ENCODE results near the gene TEX30.

TEX30 gene

GRCh38 chr13:102807699-102808098 lies 34.1 kb upstream of the TEX30 start:
- Histone ChIP-seq H4K20me1 (no peaks in the 10 kb centered on the region), H3K27me3 (no peaks in the 10 kb centered on the region), H3K27ac (no peak overlapping the region), H3K4me2 (no peak overlapping the region), H3K4me3 (no peak overlapping the region), H3K9me3 (replicated peaks in 1 of 11) (peaks cover 8 to 24% (median 20%) of the 10 kb centered on the region in 11 experiments; a peak in 16 of 22 replicates), H3K9ac (no peak overlapping the region), H3K36me3 (peaks cover 0 to 7% (median 0%) of the 10 kb centered on the region in 11 experiments; a peak in 8 of 22 replicates), H3K4me1 (no peaks in the 10 kb centered on the region; a peak in 1 of 20 replicates)
- TF ChIP-seq Cebpa-rat (IDR thresholded peaks at IDR 0.05), result no peak

GRCh38 chr13:102805680-102806079 lies 32.1 kb upstream of the TEX30 start:
- no peak overlapping the region for H3K4me3 ChIP-seq
- H3K27me3 ChIP-seq, result peaks cover 0 to 12% (median 5%) of the 10 kb centered on the region in 11 experiments; a peak in 20 of 22 replicates
- H3K27ac ChIP-seq, result no peak overlapping the region
- peaks cover 0 to 7% (median 0%) of the 10 kb centered on the region in 10 experiments; a peak in 2 of 20 replicates for H3K4me1 ChIP-seq
- no peak overlapping the region for H3K9ac ChIP-seq
- no peak overlapping the region for H3K4me2 ChIP-seq
- no peak for TF ChIP-seq Cebpa-rat (IDR thresholded peaks at IDR 0.05)
- peaks cover 2 to 16% (median 10%) of the 10 kb centered on the region in 11 experiments; a peak in 19 of 22 replicates for H3K9me3 ChIP-seq (replicated peaks in 1 of 11)
- H3K36me3 ChIP-seq, result peaks cover 0 to 2% (median 0%) of the 10 kb centered on the region in 11 experiments; a peak in 6 of 22 replicates
- no peaks in the 10 kb centered on the region for H4K20me1 ChIP-seq

- peak overlapping the region; percentile 22 to 74 (median 66); a peak in 21 of 22 replicates for H3K27ac ChIP-seq
- peak overlapping the region; percentile 60 to 74 (median 67) for H3K4me3 ChIP-seq
- peaks cover 27 to 51% (median 43%) of the 10 kb centered on the region in 11 experiments for H3K27me3 ChIP-seq
- H3K9ac ChIP-seq, result peak overlapping the region; percentile 67 to 83 (median 78)
- TF ChIP-seq Cebpa-rat (IDR thresholded peaks at IDR 0.05), result no peak
- H3K4me2 ChIP-seq, result peak overlapping the region; percentile 76 to 87 (median 83)
- H3K9me3 ChIP-seq (replicated peaks in 1 of 11), result peaks cover 24 to 32% (median 25%) of the 10 kb centered on the region in 11 experiments
- H3K36me3 ChIP-seq, result no peaks in the 10 kb centered on the region
- H3K4me1 ChIP-seq, result peaks cover 0 to 9% (median 0%) of the 10 kb centered on the region in 10 experiments; a peak in 4 of 20 replicates
- H4K20me1 ChIP-seq, result no peaks in the 10 kb centered on the region
Observed at GRCh38 chr13:102800145-102801041, 26.8 kb upstream of the TEX30 start.

- Histone ChIP-seq H3K9me3 (replicated peaks in 1 of 11) (peaks cover 24 to 29% (median 25%) of the 10 kb centered on the region in 11 experiments), H3K4me2 (peak overlapping the region; percentile 76 to 87 (median 83)), H3K9ac (peak overlapping the region; percentile 67 to 83 (median 78); a peak in 21 of 22 replicates), H3K4me1 (peaks cover 0 to 9% (median 0%) of the 10 kb centered on the region in 10 experiments; a peak in 4 of 20 replicates), H3K27me3 (peaks cover 27 to 51% (median 43%) of the 10 kb centered on the region in 11 experiments), H3K36me3 (no peaks in the 10 kb centered on the region), H3K4me3 (peak overlapping the region; percentile 60 to 74 (median 67)), H4K20me1 (no peaks in the 10 kb centered on the region), H3K27ac (peak overlapping the region in 10 of 11 experiments; percentile 52 to 74 (median 64); a peak in 21 of 22 replicates)
- no peak for TF ChIP-seq Cebpa-rat (IDR thresholded peaks at IDR 0.05)
Observed at GRCh38 chr13:102799426-102800144, 26.0 kb upstream of the TEX30 start.

- H3K4me1 ChIP-seq, result peaks cover 0 to 9% (median 0%) of the 10 kb centered on the region in 10 experiments; a peak in 4 of 20 replicates
- H4K20me1 ChIP-seq, result no peaks in the 10 kb centered on the region
- H3K27ac ChIP-seq, result peak within 1 kb of the TSS in 10 of 11 experiments; percentile 52 to 74 (median 64); a peak in 21 of 22 replicates
- TF ChIP-seq Cebpa-rat (IDR thresholded peaks at IDR 0.05), result no peak
- H3K9ac ChIP-seq, result peak within 1 kb of the TSS; percentile 67 to 83 (median 78); a peak in 21 of 22 replicates
- H3K36me3 ChIP-seq, result no peaks in the 10 kb centered on the region
- peak within 1 kb of the TSS; percentile 76 to 87 (median 83) for H3K4me2 ChIP-seq
- peaks cover 24 to 29% (median 25%) of the 10 kb centered on the region in 11 experiments for H3K9me3 ChIP-seq (replicated peaks in 1 of 11)
- H3K27me3 ChIP-seq, result peaks cover 27 to 51% (median 43%) of the 10 kb centered on the region in 11 experiments
- H3K4me3 ChIP-seq, result peak within 1 kb of the TSS; percentile 60 to 74 (median 67)
Observed at GRCh38 chr13:102798581-102799425, 25.2 kb upstream of the TEX30 start, which contains the start of the genes BIVM and POGLUT2. TSS of gene BIVM (plus strand) at chr13:102799119. CDS start at chr13:102807268, 8,149 bp downstream. TSS of gene POGLUT2 (minus strand) at chr13:102798976. CDS start at chr13:102798670, 306 bp downstream.

- no peak for TF ChIP-seq Cebpa-rat (IDR thresholded peaks at IDR 0.05)
- Histone ChIP-seq H4K20me1 (no peaks in the 10 kb centered on the region), H3K27me3 (peaks cover 7 to 22% (median 16%) of the 10 kb centered on the region in 11 experiments), H3K4me2 (no peak overlapping the region), H3K4me1 (no peaks in the 10 kb centered on the region), H3K27ac (no peak overlapping the region), H3K4me3 (no peak overlapping the region), H3K36me3 (no peaks in the 10 kb centered on the region), H3K9me3 (replicated peaks in 1 of 11) (peaks cover 4 to 8% (median 5%) of the 10 kb centered on the region in 11 experiments; a peak in 18 of 22 replicates), H3K9ac (no peak overlapping the region)
Observed at GRCh38 chr13:102793611-102794355, 20.2 kb upstream of the TEX30 start.

GRCh38 chr13:102792396-102792795 lies 18.8 kb upstream of the TEX30 start:
- H4K20me1 ChIP-seq, result no peaks in the 10 kb centered on the region
- no peaks in the 10 kb centered on the region for H3K36me3 ChIP-seq
- H3K4me2 ChIP-seq, result no peak overlapping the region
- no peak for TF ChIP-seq Cebpa-rat (IDR thresholded peaks at IDR 0.05)
- no peaks in the 10 kb centered on the region for H3K9me3 ChIP-seq (replicated peaks in 1 of 11)
- H3K9ac ChIP-seq, result no peak overlapping the region
- H3K27ac ChIP-seq, result no peak overlapping the region
- H3K27me3 ChIP-seq, result peaks cover 0 to 8% (median 3%) of the 10 kb centered on the region in 11 experiments; a peak in 13 of 22 replicates
- no peaks in the 10 kb centered on the region for H3K4me1 ChIP-seq
- H3K4me3 ChIP-seq, result no peak overlapping the region
